Epithelial cell of prostate (primary cell): ENCODE measurements around the gene DPYD.

Experiments used
- DNase-seq: peaks from one replicate; pipeline ENCODE4 v3.0.0-alpha.2; 2011; ENCODE audit warnings: low read depth, low spot score
- H3K27ac ChIP-seq: fragments of 450-650 bp; 2 replicates; pipeline ENCODE4 v1.5.1; 2017; ENCODE audit warnings: mild to moderate bottlenecking

DPYD gene

GRCh38 chr1:97909266-97909665, 11.6 kb downstream of the DPYD start:
- no peak overlapping the region for H3K27ac ChIP-seq
- DNase-seq, result no peak

GRCh38 chr1:97907886-97908285, 12.9 kb downstream of the DPYD start:
- no peak for DNase-seq
- no peak overlapping the region for H3K27ac ChIP-seq

DNA sequence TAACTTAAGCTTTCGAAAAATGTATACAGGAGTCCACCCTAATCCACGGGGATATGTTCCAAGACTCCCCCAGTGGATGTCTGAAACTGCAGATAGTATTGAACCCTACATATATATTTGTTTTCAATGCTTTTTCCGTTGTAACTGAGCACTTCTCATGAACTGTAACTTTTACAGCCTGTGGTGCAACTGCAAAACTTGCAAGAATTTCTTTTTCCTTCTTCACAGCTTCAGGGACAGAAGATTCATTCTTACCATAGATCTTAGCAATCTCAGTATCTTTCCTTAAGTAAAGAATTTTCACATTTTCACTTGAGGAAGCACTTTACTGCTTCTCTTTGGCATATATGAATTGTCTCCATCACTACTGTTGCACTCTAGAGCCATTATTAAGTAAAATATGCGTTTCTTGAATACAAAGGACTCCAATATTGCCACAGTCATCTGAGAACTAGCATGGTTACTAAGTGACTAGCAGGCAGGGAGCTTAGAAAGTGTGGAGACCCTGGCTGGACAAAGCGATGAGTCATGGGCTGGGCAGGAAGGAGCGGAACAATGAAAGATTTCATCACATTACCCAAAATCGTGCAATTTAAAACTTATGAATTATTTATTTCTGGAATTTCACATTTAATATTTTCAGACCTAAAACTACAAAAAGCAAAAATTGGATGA, 14.1 kb downstream of the DPYD start:
- H3K27ac ChIP-seq, result no peak overlapping the region
- DNase-seq, result no peak

DNA sequence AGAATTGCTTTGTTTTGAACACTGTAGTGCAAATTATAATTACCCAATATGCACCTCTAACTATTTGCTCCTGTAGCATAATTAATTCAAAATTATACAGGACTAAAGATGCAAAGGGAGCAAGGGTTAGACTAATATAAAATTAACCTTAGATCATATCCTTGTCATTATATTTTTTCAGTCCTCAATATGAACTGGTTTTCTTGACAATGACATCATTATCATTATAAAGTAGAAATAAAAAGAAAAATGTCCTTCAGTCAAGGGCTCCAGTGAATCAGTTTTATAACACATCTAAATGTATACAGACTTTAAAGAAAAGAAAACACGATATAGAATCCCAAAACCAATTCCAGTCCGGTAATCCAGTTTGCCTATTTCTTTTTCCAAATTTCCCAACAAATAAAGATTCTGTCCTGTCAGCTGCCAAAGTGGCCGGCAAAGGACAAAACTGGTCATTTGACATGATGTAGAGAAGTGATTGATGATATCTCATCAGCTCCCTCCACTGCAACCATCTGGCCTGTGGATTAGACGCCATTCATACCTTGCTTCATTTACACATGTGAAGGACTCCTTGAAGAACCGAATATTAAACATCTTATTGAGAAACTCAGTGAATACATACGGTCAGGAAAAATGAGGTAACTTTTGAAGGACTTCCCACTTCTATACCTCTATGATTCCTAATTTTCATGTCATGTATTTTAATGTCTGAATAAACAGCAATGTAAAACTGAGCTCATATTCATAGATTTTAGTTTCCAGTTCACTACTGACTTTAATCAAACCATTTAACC, 15.5 kb downstream of the DPYD start:
- H3K27ac ChIP-seq, result no peak overlapping the region
- no peak for DNase-seq

DNA sequence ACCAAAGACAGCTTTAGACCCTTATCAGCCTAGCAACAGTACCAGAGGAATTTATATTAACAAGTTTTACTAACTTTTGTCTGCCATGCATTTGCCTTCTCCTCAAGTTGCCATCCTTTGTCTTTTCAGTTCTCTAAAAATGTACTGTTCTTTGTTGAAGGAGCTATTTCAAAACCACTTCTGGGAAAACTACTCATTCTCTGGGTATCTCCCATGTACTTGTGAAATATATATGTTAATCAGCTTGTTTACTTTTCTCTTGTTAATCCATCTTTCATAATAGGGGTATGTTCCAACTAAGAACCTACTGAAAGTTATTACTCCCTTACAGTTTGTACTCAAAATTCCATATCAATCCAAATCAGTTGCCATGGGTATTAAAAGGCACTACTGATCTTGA, 16.3 kb downstream of the DPYD start:
- H3K27ac ChIP-seq, result no peak overlapping the region
- DNase-seq, result no peak

DNA sequence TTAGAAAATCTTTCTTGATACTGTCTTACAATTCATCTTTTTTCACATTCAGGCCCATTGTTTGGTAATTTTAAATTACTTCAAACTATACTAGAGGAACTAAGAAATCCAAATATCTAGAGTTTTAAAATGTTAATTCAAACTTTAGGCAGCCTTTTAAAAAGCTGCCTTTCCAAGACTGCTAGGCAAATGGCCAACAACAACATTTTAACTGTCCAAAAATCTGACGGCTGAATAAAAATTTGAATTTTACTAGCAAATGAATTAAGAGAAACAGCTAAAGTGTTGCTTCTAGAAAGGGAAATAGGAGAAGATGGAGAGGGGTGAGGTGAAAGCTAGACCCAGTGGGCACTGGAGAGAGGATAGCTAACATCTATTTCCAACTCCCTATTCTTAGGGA, 17.2 kb downstream of the DPYD start:
- DNase-seq, result no peak
- no peak overlapping the region for H3K27ac ChIP-seq

GRCh38 chr1:97902067-97902466, 18.8 kb downstream of the DPYD start:
- DNase-seq, result no peak
- no peak overlapping the region for H3K27ac ChIP-seq

GRCh38 chr1:97901017-97901658, 19.7 kb downstream of the DPYD start:
- no peak overlapping the region for H3K27ac ChIP-seq
- no peak for DNase-seq

- H3K27ac ChIP-seq, result no peak overlapping the region
- DNase-seq, result no peak
Measured at GRCh38 chr1:97898948-97899347, 21.9 kb downstream of the DPYD start.

DNA sequence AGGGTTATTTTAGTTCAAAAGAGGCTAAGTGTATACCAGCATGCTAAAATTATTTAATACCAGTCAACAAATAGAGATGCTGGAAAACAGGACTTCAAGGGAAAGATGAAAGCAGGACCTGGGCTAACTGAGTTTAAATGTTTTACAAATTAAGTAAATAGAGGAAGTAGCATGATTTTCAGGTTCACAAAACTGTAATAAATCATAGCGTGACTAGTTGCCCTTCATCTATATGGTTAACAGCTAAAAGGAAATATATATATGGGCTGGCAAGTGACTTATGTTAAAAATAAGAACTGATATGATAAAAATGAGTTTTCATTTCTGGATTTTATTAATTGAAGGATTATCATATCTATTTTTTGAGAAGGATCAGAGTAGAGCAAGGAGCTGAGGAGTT, 25.6 kb downstream of the DPYD start:
- no peak for DNase-seq
- no peak overlapping the region for H3K27ac ChIP-seq

GRCh38 chr1:97893844-97894243, 27.0 kb downstream of the DPYD start:
- H3K27ac ChIP-seq, result no peak overlapping the region
- DNase-seq, result no peak

GRCh38 chr1:97886199-97886598, 34.6 kb downstream of the DPYD start:
- no peak overlapping the region for H3K27ac ChIP-seq
- no peak for DNase-seq

GRCh38 chr1:97883823-97884222, 37.0 kb downstream of the DPYD start:
- H3K27ac ChIP-seq, result no peak overlapping the region
- no peak for DNase-seq

DNA sequence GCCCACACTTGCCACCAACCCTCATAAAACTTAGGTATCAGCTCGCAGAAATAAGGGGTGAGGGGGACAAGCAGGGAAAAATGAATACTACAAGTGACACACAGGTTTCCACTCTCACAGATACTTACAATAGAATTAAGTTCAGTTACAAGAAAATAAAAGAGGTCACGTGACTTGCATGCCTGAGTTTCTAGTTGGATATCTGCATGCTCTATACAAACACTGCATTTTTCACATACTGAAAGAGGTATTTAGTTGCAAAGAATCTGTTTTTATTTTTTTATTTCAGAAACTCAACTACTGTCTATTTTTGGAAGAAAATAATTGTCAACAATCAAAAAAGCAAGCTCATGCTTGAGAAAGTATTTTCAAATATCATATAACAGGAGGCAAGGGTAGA, 43.5 kb downstream of the DPYD start:
- no peak overlapping the region for H3K27ac ChIP-seq
- no peak for DNase-seq

- DNase-seq, result no peak
- H3K27ac ChIP-seq, result no peak overlapping the region
Measured at GRCh38 chr1:97875996-97876395, 44.8 kb downstream of the DPYD start.

- no peak for DNase-seq
- no peak overlapping the region for H3K27ac ChIP-seq
Measured at GRCh38 chr1:97870589-97870988, 50.2 kb downstream of the DPYD start.

- no peak for DNase-seq
- no peak overlapping the region for H3K27ac ChIP-seq
Measured at GRCh38 chr1:97869441-97869840, 51.4 kb downstream of the DPYD start.

DNA sequence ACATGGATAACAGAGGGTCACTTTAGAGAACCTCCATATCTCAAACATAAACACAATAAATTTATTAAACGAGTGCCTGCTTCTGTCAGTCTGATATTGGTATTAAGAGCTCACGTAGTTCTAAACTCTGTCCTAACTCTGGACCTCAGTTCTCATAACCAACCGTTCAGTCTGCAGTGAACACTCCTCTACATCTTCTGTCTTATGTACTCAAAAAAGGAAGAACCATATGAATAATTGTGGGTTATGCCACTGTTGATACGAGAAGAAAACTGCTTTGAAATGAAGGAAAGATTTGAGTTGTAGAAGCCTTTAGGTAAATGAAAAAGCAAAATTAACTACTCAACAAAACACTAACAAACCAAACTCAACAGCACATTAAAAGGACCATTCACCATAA, 53.7 kb downstream of the DPYD start:
- no peak overlapping the region for H3K27ac ChIP-seq
- no peak for DNase-seq

GRCh38 chr1:97864615-97865014, 56.2 kb downstream of the DPYD start:
- H3K27ac ChIP-seq, result no peak overlapping the region
- DNase-seq, result no peak

GRCh38 chr1:97853221-97853620, 67.6 kb downstream of the DPYD start:
- H3K27ac ChIP-seq, result no peak overlapping the region
- no peak for DNase-seq
